ENCODE measurements around the gene ASB10. TPM values are rescaled to one million over a fixed set of nuclear protein-coding genes. Genes with fewer than 3 reads are reported as not detected.

The ASB10 gene
- total and polyA plus RNA-seq, 2 of the 8 experiments (the other 6 are each of a cell fraction or from before 2014, with no cell fraction given): not detected

- TF ChIP-seq USF2 (IDR thresholded peaks at IDR 0.05; ENCODE audit: low read length) (no peak), EGR1 (IDR thresholded peaks at IDR 0.05; ENCODE audit: borderline replicate concordance, low read depth, low read length) (no peak), CTBP2 (IDR thresholded peaks at IDR 0.05; ENCODE audit: borderline replicate concordance, insufficient read depth, insufficient read length, low read length) (no peak), SP4 (IDR thresholded peaks at IDR 0.05; ENCODE audit: low read length) (no peak), MAFK (IDR thresholded peaks at IDR 0.05; ENCODE audit: low read depth, low read length) (no peak), KDM1A (IDR thresholded peaks at IDR 0.05; ENCODE audit: borderline replicate concordance, low read length) (no peak)
Observed at GRCh38 chr7:151135866-151136843, 50.9 kb downstream of the ASB10 start (continued).
